ENCODE measurements around the gene SERPINB8.

GRCh38 chr18:63924551-63924950 lies 45.3 kb upstream of the SERPINB8 start:
- TF ChIP-seq, protein P1, sequence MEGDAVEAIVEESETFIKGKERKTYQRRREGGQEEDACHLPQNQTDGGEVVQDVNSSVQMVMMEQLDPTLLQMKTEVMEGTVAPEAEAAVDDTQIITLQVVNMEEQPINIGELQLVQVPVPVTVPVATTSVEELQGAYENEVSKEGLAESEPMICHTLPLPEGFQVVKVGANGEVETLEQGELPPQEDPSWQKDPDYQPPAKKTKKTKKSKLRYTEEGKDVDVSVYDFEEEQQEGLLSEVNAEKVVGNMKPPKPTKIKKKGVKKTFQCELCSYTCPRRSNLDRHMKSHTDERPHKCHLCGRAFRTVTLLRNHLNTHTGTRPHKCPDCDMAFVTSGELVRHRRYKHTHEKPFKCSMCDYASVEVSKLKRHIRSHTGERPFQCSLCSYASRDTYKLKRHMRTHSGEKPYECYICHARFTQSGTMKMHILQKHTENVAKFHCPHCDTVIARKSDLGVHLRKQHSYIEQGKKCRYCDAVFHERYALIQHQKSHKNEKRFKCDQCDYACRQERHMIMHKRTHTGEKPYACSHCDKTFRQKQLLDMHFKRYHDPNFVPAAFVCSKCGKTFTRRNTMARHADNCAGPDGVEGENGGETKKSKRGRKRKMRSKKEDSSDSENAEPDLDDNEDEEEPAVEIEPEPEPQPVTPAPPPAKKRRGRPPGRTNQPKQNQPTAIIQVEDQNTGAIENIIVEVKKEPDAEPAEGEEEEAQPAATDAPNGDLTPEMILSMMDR (conservative IDR thresholded peaks at IDR 0.05; ENCODE audit: low read length): no peak
- no peak for TF ChIP-seq EZH2phosphoT487 (IDR thresholded peaks at IDR 0.05; ENCODE audit: borderline replicate concordance, low read depth, low read length)

All from OCI-LY7 (cell line).